Vagina (tissue), 2 donors: Measurements from ENCODE around the gene ZBTB7C. TPM values are rescaled to one million over a fixed set of nuclear protein-coding genes. Genes with fewer than 3 reads are reported as not detected.

Source experiments
- DNase-seq, 2 donors: peaks; one replicate each; pipeline ENCODE4 v3.0.0-alpha.2; 2017; ENCODE audit errors: extremely low spot score in 2 of 2
- H3K27ac ChIP-seq: fragments of 200-600 bp; sonication (generic); one replicate; pipeline ENCODE4 v1.5.1; 2019
- H3K27me3 ChIP-seq: fragments of 200-600 bp; sonication (generic); one replicate; pipeline ENCODE4 v1.5.1; 2019
- H3K36me3 ChIP-seq, 2 donors: fragments of 200-600 bp; sonication (generic); one replicate each; pipeline ENCODE4 v1.5.1; 2017 to 2019
- H3K4me1 ChIP-seq: fragments of 200-600 bp; sonication (generic); one replicate; pipeline ENCODE4 v1.5.1; 2019
- H3K4me3 ChIP-seq, 2 donors: fragments of 200-600 bp; sonication (generic); 1 replicate in 1 of 2; 2 replicates in 1 of 2; pipeline ENCODE4 v1.5.1; 2016 to 2019
- H3K9me3 ChIP-seq: fragments of 200-600 bp; sonication (generic); one replicate; pipeline ENCODE4 v1.5.1; 2019
- CTCF ChIP-seq, 3 experiments: fragments of 450-650 bp in 2 of 3; fragments of 200-600 bp in 1 of 3; sonication (generic) in 1 of 3; IDR thresholded peaks; one replicate each; pipeline ENCODE4 v1.5.1; 2017 to 2019; ENCODE audit warnings: antibody characterized with exemption in 3 of 3, mild to moderate bottlenecking in 2 of 3, moderate library complexity in 2 of 3
- POLR2A ChIP-seq, 2 donors: fragments of 450-650 bp; IDR thresholded peaks; one replicate each; pipeline ENCODE4 v1.6.1; 2017; ENCODE audit warnings: antibody characterized with exemption in 2 of 2, mild to moderate bottlenecking in 2 of 2, moderate library complexity in 2 of 2
- POLR2AphosphoS5 ChIP-seq, 2 donors: sonication (generic); formaldehyde crosslinking; IDR thresholded peaks; one replicate each; pipeline ENCODE4 v1.9.0; 2017; ENCODE audit warnings: antibody characterized with exemption in 2 of 2, mild to moderate bottlenecking in 2 of 2, low read depth in 1 of 2; ENCODE audit not compliant: insufficient read depth in 1 of 2
- intact Hi-C: fragments of 100-400 bp; cut with DNase I; formaldehyde crosslinking; loops from one replicate; pipeline ENCODE4 v1.15.1; 2023
- total RNA-seq: library from RNA; depleted of rRNA; stranded (reverse); fragments of >200 nt; gene quantifications from one replicate; pipeline ENCODE4 v1.2.3, GENCODE V29; 2016

ZBTB7C gene
- total RNA-seq, 1 donor from 2014 or later, result 40.5 TPM

GRCh38 chr18:48098538-48098937 is 310.6 kb downstream of the ZBTB7C start:
- Histone ChIP-seq H3K27me3 (no peaks in the 10 kb centered on the region), H3K4me1 (peaks cover 24% of the 10 kb centered on the region), H3K36me3 (no peaks in the 10 kb centered on the region), H3K27ac (no peak overlapping the region), H3K4me3 (no peak overlapping the region), H3K9me3 (no peaks in the 10 kb centered on the region)
- intact Hi-C loops, result no loop called here
- no peak for TF ChIP-seq POLR2AphosphoS5 (IDR thresholded peaks at IDR 0.05; ENCODE audit: insufficient read depth in 1 of 2, low read depth in 1 of 2)
- TF ChIP-seq CTCF (IDR thresholded peaks at IDR 0.05), result no peak
- no peak for TF ChIP-seq POLR2A (IDR thresholded peaks at IDR 0.05)
- no peak for DNase-seq

- H3K27ac ChIP-seq, result no peak overlapping the region
- DNase-seq, result no peak
- no peaks in the 10 kb centered on the region for H3K36me3 ChIP-seq
- TF ChIP-seq POLR2AphosphoS5 (IDR thresholded peaks at IDR 0.05; ENCODE audit: insufficient read depth in 1 of 2, low read depth in 1 of 2), result no peak
- no peak for TF ChIP-seq CTCF (IDR thresholded peaks at IDR 0.05)
- TF ChIP-seq POLR2A (IDR thresholded peaks at IDR 0.05), result no peak
- intact Hi-C loops, result no loop called here
- H3K9me3 ChIP-seq, result no peaks in the 10 kb centered on the region
- no peaks in the 10 kb centered on the region for H3K27me3 ChIP-seq
- no peak overlapping the region for H3K4me3 ChIP-seq
- H3K4me1 ChIP-seq, result peaks cover 24% of the 10 kb centered on the region
Observed at GRCh38 chr18:48098007-48098406, 311.2 kb downstream of the ZBTB7C start.

- Histone ChIP-seq H3K36me3 (no peaks in the 10 kb centered on the region), H3K27me3 (no peaks in the 10 kb centered on the region), H3K4me3 (no peak overlapping the region), H3K27ac (no peak overlapping the region), H3K9me3 (no peaks in the 10 kb centered on the region), H3K4me1 (peaks cover 18% of the 10 kb centered on the region)
- intact Hi-C loops, result no loop called here
- no peak for TF ChIP-seq POLR2A (IDR thresholded peaks at IDR 0.05)
- TF ChIP-seq POLR2AphosphoS5 (IDR thresholded peaks at IDR 0.05; ENCODE audit: insufficient read depth in 1 of 2, low read depth in 1 of 2), result no peak
- TF ChIP-seq CTCF (IDR thresholded peaks at IDR 0.05), result no peak
- no peak for DNase-seq
Observed at GRCh38 chr18:48095726-48096125, 313.5 kb downstream of the ZBTB7C start.

- H3K27me3 ChIP-seq, result no peaks in the 10 kb centered on the region
- no peak overlapping the region for H3K4me3 ChIP-seq
- intact Hi-C loops, result no loop called here
- H3K27ac ChIP-seq, result no peak overlapping the region
- no peaks in the 10 kb centered on the region for H3K4me1 ChIP-seq
- no peaks in the 10 kb centered on the region for H3K36me3 ChIP-seq
- no peaks in the 10 kb centered on the region for H3K9me3 ChIP-seq
- TF ChIP-seq POLR2A (IDR thresholded peaks at IDR 0.05), result no peak
- no peak for TF ChIP-seq POLR2AphosphoS5 (IDR thresholded peaks at IDR 0.05; ENCODE audit: insufficient read depth in 1 of 2, low read depth in 1 of 2)
- no peak for TF ChIP-seq CTCF (IDR thresholded peaks at IDR 0.05)
- no peak for DNase-seq
Observed at GRCh38 chr18:48093104-48093503, 316.1 kb downstream of the ZBTB7C start.

- intact Hi-C loops, result no loop called here
- peak in 1 of 2 donors; percentile 82 for DNase-seq
Observed at GRCh38 chr18:48091869-48092497, 317.2 kb downstream of the ZBTB7C start.

More at GRCh38 chr18:48091869-48092497, 317.2 kb downstream of the ZBTB7C start:
- no peaks in the 10 kb centered on the region for H3K27me3 ChIP-seq
- H3K4me1 ChIP-seq, result no peaks in the 10 kb centered on the region
- H3K9me3 ChIP-seq, result no peaks in the 10 kb centered on the region
- H3K27ac ChIP-seq, result no peak overlapping the region
- TF ChIP-seq POLR2AphosphoS5 (IDR thresholded peaks at IDR 0.05; ENCODE audit: insufficient read depth in 1 of 2, low read depth in 1 of 2), result no peak
- TF ChIP-seq CTCF (IDR thresholded peaks at IDR 0.05), result no peak
- TF ChIP-seq POLR2A (IDR thresholded peaks at IDR 0.05), result no peak
- H3K4me3 ChIP-seq, result no peak overlapping the region
- no peaks in the 10 kb centered on the region for H3K36me3 ChIP-seq
